ENCODE results near the gene ROBO2. TPM values are rescaled to one million over a fixed set of nuclear protein-coding genes. Genes with fewer than 3 reads are reported as not detected.

ROBO2 gene
- total RNA-seq, 1 donor from 2014 or later: 330 TPM

DNA sequence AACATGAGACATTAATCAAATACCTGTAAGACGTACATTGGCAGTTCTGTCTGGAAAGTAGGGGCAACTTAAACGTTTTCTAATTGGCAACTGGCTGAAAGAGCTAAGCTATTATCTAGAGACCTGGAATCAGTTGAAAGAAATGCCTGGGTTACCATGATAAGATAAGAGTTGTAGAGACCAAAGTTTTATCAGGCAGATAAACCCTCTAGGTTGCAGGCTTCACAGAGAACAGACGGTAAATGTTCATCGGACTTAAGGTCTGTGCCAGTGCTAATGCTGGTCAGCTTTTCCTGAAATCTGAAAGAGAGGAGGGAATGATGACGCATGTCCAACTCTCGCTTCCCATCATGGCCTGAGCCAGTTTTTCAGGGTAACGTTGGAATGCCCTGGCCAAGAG lies 196.2 kb downstream of the ROBO2 start:
- Mint-ChIP-seq H3K4me3 (ENCODE audit: unreplicated experiment) (no peak overlapping the region), H3K36me3 (ENCODE audit: unreplicated experiment) (peaks cover 3% of the 10 kb centered on the region), H3K27me3 (ENCODE audit: unreplicated experiment) (peaks cover 9% of the 10 kb centered on the region), H3K4me1 (ENCODE audit: low read depth, unreplicated experiment) (peaks cover 24% of the 10 kb centered on the region), H3K27ac (ENCODE audit: unreplicated experiment) (no peak overlapping the region), H3K9me3 (ENCODE audit: unreplicated experiment) (peaks cover 2% of the 10 kb centered on the region)
- no peak for DNase-seq
- TF ChIP-seq, protein P1, sequence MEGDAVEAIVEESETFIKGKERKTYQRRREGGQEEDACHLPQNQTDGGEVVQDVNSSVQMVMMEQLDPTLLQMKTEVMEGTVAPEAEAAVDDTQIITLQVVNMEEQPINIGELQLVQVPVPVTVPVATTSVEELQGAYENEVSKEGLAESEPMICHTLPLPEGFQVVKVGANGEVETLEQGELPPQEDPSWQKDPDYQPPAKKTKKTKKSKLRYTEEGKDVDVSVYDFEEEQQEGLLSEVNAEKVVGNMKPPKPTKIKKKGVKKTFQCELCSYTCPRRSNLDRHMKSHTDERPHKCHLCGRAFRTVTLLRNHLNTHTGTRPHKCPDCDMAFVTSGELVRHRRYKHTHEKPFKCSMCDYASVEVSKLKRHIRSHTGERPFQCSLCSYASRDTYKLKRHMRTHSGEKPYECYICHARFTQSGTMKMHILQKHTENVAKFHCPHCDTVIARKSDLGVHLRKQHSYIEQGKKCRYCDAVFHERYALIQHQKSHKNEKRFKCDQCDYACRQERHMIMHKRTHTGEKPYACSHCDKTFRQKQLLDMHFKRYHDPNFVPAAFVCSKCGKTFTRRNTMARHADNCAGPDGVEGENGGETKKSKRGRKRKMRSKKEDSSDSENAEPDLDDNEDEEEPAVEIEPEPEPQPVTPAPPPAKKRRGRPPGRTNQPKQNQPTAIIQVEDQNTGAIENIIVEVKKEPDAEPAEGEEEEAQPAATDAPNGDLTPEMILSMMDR (IDR thresholded peaks at IDR 0.05; ENCODE audit: partially characterized antibody, unreplicated experiment): no peak

DNA sequence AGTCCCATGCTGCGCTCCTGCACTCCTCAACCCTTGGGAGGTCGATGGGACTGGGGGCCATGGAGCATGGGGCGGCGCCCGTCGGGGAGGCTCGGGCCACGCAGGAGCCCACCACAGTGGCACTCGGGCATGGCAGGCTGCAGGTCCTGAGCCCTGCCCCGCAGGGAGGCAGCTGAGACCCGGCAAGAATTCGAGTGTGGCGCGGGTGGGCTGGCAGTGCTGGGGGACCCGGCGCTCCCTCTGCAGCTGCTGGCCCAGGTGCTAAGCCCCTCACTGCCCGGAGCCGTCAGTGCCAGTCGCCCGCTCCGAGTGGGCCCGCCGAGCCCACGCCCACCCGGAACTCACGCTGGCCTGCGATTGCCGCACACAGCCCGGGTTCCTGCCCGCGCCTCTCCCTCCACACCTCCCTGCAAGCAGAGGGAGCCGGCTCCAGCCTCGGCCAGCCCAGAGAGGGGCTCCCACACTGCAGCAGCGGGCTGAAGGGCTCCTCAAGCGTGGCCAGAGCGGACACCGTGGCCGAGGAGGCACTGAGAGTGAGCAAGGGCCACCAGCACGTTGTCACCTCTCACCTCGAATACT lies 200.3 kb downstream of the ROBO2 start:
- no peak overlapping the region for H3K27ac Mint-ChIP-seq (ENCODE audit: unreplicated experiment)
- DNase-seq: no peak
- H3K4me1 Mint-ChIP-seq (ENCODE audit: low read depth, unreplicated experiment): peaks cover 14% of the 10 kb centered on the region
- peaks cover 3% of the 10 kb centered on the region for H3K36me3 Mint-ChIP-seq (ENCODE audit: unreplicated experiment)
- H3K9me3 Mint-ChIP-seq (ENCODE audit: unreplicated experiment): peaks cover 4% of the 10 kb centered on the region
- no peak overlapping the region for H3K4me3 Mint-ChIP-seq (ENCODE audit: unreplicated experiment)
- peaks cover 7% of the 10 kb centered on the region for H3K27me3 Mint-ChIP-seq (ENCODE audit: unreplicated experiment)
- TF ChIP-seq, protein P1 (IDR thresholded peaks at IDR 0.05; ENCODE audit: partially characterized antibody, unreplicated experiment): no peak

GRCh38 chr3:77242371-77242770 lies 202.5 kb downstream of the ROBO2 start:
- no peak overlapping the region for H3K27ac Mint-ChIP-seq (ENCODE audit: unreplicated experiment)
- TF ChIP-seq, protein P1 (IDR thresholded peaks at IDR 0.05; ENCODE audit: partially characterized antibody, unreplicated experiment): no peak
- H3K27me3 Mint-ChIP-seq (ENCODE audit: unreplicated experiment): peaks cover 7% of the 10 kb centered on the region
- H3K36me3 Mint-ChIP-seq (ENCODE audit: unreplicated experiment): peaks cover 3% of the 10 kb centered on the region
- peaks cover 26% of the 10 kb centered on the region for H3K4me1 Mint-ChIP-seq (ENCODE audit: low read depth, unreplicated experiment)
- no peak overlapping the region for H3K4me3 Mint-ChIP-seq (ENCODE audit: unreplicated experiment)
- peaks cover 4% of the 10 kb centered on the region for H3K9me3 Mint-ChIP-seq (ENCODE audit: unreplicated experiment)
- no peak for DNase-seq

DNA sequence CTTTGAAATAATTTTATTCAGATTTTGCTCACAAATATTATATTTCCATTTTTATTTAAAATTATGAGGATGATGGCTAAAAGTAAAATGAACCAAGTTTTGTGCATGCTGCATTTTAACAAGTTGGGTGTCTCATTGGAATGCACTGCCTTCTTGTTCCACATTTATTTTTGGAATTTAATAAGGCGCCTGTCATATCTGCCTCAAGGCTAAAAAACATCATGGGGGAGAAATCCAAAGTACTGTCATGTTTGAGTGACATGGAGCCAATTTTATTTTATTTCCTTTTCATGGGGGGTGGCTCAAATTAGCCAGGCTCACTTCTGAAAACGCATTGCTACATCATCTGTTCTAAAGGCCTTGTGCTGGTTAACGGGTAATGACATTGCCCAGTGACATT lies 205.1 kb downstream of the ROBO2 start:
- Mint-ChIP-seq H3K9me3 (ENCODE audit: unreplicated experiment) (peaks cover 7% of the 10 kb centered on the region), H3K4me1 (ENCODE audit: low read depth, unreplicated experiment) (peaks cover 35% of the 10 kb centered on the region), H3K36me3 (ENCODE audit: unreplicated experiment) (no peaks in the 10 kb centered on the region), H3K27ac (ENCODE audit: unreplicated experiment) (peak overlapping the region; percentile 12), H3K4me3 (ENCODE audit: unreplicated experiment) (no peak overlapping the region), H3K27me3 (ENCODE audit: unreplicated experiment) (peaks cover 5% of the 10 kb centered on the region)
- DNase-seq: no peak
- TF ChIP-seq, protein P1 (IDR thresholded peaks at IDR 0.05; ENCODE audit: partially characterized antibody, unreplicated experiment): no peak

DNA sequence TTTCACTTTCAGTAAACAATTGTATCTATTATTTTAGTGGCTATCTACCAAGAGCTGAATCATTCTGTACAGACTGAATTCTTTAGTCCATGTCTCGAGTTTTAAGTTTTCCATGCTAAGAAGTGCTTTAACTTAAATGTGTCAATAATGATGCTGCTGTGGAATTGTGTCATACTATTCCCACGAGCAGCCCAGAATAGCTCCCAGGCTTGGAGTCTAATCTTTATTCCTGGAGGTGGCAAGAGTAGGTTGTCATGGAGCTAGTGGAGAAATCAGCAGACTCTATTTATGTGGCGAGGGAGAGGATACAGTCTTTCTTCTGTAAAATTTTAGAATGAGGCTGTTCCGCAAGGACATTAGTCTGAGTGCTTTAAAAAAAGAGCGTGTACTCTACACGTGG lies 207.2 kb downstream of the ROBO2 start:
- H3K4me1 Mint-ChIP-seq (ENCODE audit: low read depth, unreplicated experiment): peaks cover 48% of the 10 kb centered on the region
- H3K4me3 Mint-ChIP-seq (ENCODE audit: unreplicated experiment): peak overlapping the region; percentile 9
- peaks cover 6% of the 10 kb centered on the region for H3K36me3 Mint-ChIP-seq (ENCODE audit: unreplicated experiment)
- DNase-seq: no peak
- H3K27me3 Mint-ChIP-seq (ENCODE audit: unreplicated experiment): no peaks in the 10 kb centered on the region
- H3K27ac Mint-ChIP-seq (ENCODE audit: unreplicated experiment): no peak overlapping the region
- H3K9me3 Mint-ChIP-seq (ENCODE audit: unreplicated experiment): peaks cover 14% of the 10 kb centered on the region
- TF ChIP-seq, protein P1 (IDR thresholded peaks at IDR 0.05; ENCODE audit: partially characterized antibody, unreplicated experiment): no peak
